ENCODE data around the gene FAM120AOS. TPM values are rescaled to one million over a fixed set of nuclear protein-coding genes. Genes with fewer than 3 reads are reported as not detected.

The FAM120AOS gene
- total RNA-seq, 1 experiment from 2014 or later = 50.5 TPM

- no peaks in the 10 kb centered on the region for H3K9me3 Mint-ChIP-seq (ENCODE audit: low read depth, unreplicated experiment)
- no peak for TF ChIP-seq CTCF (IDR thresholded peaks at IDR 0.05; ENCODE audit: unreplicated experiment)
- intact Hi-C loops (cut with micrococcal nuclease; ENCODE audit: unreplicated experiment) = no loop called here
- CTCF ChIA-PET = no interaction called here
- no peak for DNase-seq
- H3K4me1 Mint-ChIP-seq (ENCODE audit: low read depth, unreplicated experiment) = no peaks in the 10 kb centered on the region
- no TSS peak for BruUV-seq (replicated peaks)
- H3K27me3 Mint-ChIP-seq (ENCODE audit: unreplicated experiment) = no peaks in the 10 kb centered on the region
- H3K4me3 Mint-ChIP-seq (ENCODE audit: low read depth, unreplicated experiment) = no peak overlapping the region
- no peak overlapping the region for H3K27ac Mint-ChIP-seq (ENCODE audit: unreplicated experiment)
- H3K36me3 Mint-ChIP-seq (ENCODE audit: insufficient read depth, unreplicated experiment) = peaks cover 10% of the 10 kb centered on the region
Observed at GRCh38 chr9:93493949-93494348, 40.6 kb upstream of the FAM120AOS start.

GRCh38 chr9:93492327-93492726 lies 38.9 kb upstream of the FAM120AOS start:
- Mint-ChIP-seq H3K36me3 (ENCODE audit: insufficient read depth, unreplicated experiment) (peaks cover 11% of the 10 kb centered on the region), H3K9me3 (ENCODE audit: low read depth, unreplicated experiment) (no peaks in the 10 kb centered on the region), H3K4me1 (ENCODE audit: low read depth, unreplicated experiment) (no peaks in the 10 kb centered on the region), H3K4me3 (ENCODE audit: low read depth, unreplicated experiment) (no peak overlapping the region), H3K27ac (ENCODE audit: unreplicated experiment) (no peak overlapping the region), H3K27me3 (ENCODE audit: unreplicated experiment) (no peaks in the 10 kb centered on the region)
- intact Hi-C loops (cut with micrococcal nuclease; ENCODE audit: unreplicated experiment) = no loop called here
- BruUV-seq (replicated peaks) = no TSS peak
- CTCF ChIA-PET = no interaction called here
- DNase-seq = no peak
- no peak for TF ChIP-seq CTCF (IDR thresholded peaks at IDR 0.05; ENCODE audit: unreplicated experiment)

GRCh38 chr9:93491593-93492232 lies 38.3 kb upstream of the FAM120AOS start:
- intact Hi-C loops (cut with micrococcal nuclease; ENCODE audit: unreplicated experiment) = no loop called here
- TF ChIP-seq CTCF (IDR thresholded peaks at IDR 0.05; ENCODE audit: unreplicated experiment) = no peak
- Mint-ChIP-seq H3K4me1 (ENCODE audit: low read depth, unreplicated experiment) (no peaks in the 10 kb centered on the region), H3K27ac (ENCODE audit: unreplicated experiment) (no peak overlapping the region), H3K9me3 (ENCODE audit: low read depth, unreplicated experiment) (no peaks in the 10 kb centered on the region), H3K4me3 (ENCODE audit: low read depth, unreplicated experiment) (no peak overlapping the region), H3K36me3 (ENCODE audit: insufficient read depth, unreplicated experiment) (peaks cover 11% of the 10 kb centered on the region), H3K27me3 (ENCODE audit: unreplicated experiment) (no peaks in the 10 kb centered on the region)
- no TSS peak for BruUV-seq (replicated peaks)
- CTCF ChIA-PET = no interaction called here
- DNase-seq = no peak

- H3K36me3 Mint-ChIP-seq (ENCODE audit: insufficient read depth, unreplicated experiment) = peaks cover 6% of the 10 kb centered on the region
- CTCF ChIA-PET = no interaction called here
- H3K27ac Mint-ChIP-seq (ENCODE audit: unreplicated experiment) = no peak overlapping the region
- no peak for TF ChIP-seq CTCF (IDR thresholded peaks at IDR 0.05; ENCODE audit: unreplicated experiment)
- intact Hi-C loops (cut with micrococcal nuclease; ENCODE audit: unreplicated experiment) = no loop called here
- DNase-seq = no peak
- H3K4me3 Mint-ChIP-seq (ENCODE audit: low read depth, unreplicated experiment) = no peak overlapping the region
- no peaks in the 10 kb centered on the region for H3K9me3 Mint-ChIP-seq (ENCODE audit: low read depth, unreplicated experiment)
- H3K27me3 Mint-ChIP-seq (ENCODE audit: unreplicated experiment) = no peaks in the 10 kb centered on the region
- no TSS peak for BruUV-seq (replicated peaks)
- no peaks in the 10 kb centered on the region for H3K4me1 Mint-ChIP-seq (ENCODE audit: low read depth, unreplicated experiment)
Observed at GRCh38 chr9:93488244-93488643, 34.9 kb upstream of the FAM120AOS start.
